NCI-H1930 (cell line): ENCODE data around the gene PIGR.

Experiments
- DNase-seq, 2 experiments: peaks; one replicate each; lab custom pipeline; 2025; lab: John Stamatoyannopoulos, UW

Gene PIGR

GRCh38 chr1:206890125-206891060 lies 55.9 kb downstream of the PIGR start:
- no peak for DNase-seq

GRCh38 chr1:206887701-206888100 lies 58.6 kb downstream of the PIGR start:
- DNase-seq = no peak

GRCh38 chr1:206886831-206887230 lies 59.4 kb downstream of the PIGR start:
- DNase-seq = no peak

- no peak for DNase-seq
Measured at GRCh38 chr1:206885341-206886060, 60.8 kb downstream of the PIGR start.

GRCh38 chr1:206883876-206884275 lies 62.4 kb downstream of the PIGR start:
- no peak for DNase-seq

- DNase-seq = no peak
Measured at GRCh38 chr1:206883160-206883559, 63.1 kb downstream of the PIGR start.

GRCh38 chr1:206882555-206882954 lies 63.7 kb downstream of the PIGR start:
- no peak for DNase-seq

- no peak for DNase-seq
Measured at GRCh38 chr1:206880314-206880713, 66.0 kb downstream of the PIGR start.
